Ishikawa (cell line): ENCODE results near the gene ZBTB2.

ENCODE experiments used
- CEBPB ChIP-seq: IDR thresholded peaks from 2 replicates; pipeline ENCODE4 v1.6.1; 2012
- CREB1 ChIP-seq: IDR thresholded peaks from 2 replicates; pipeline ENCODE4 v1.6.1; 2012; ENCODE audit warnings: low read depth
- EP300 ChIP-seq: IDR thresholded peaks from 2 replicates; pipeline ENCODE4 v1.6.1; 2012; ENCODE audit warnings: borderline replicate concordance
- MAX ChIP-seq: IDR thresholded peaks from 2 replicates; pipeline ENCODE4 v1.6.1; 2012
- NFIC ChIP-seq: IDR thresholded peaks from 2 replicates; pipeline ENCODE4 v1.6.1; 2012
- RAD21 ChIP-seq: IDR thresholded peaks from 2 replicates; pipeline ENCODE4 v1.6.1; 2012; ENCODE audit warnings: low read depth
- REST ChIP-seq: IDR thresholded peaks from 2 replicates; pipeline ENCODE4 v1.6.1; 2012; ENCODE audit warnings: low read depth, mild to moderate bottlenecking
- TAF1 ChIP-seq: IDR thresholded peaks from 2 replicates; pipeline ENCODE4 v1.6.1; 2012; ENCODE audit warnings: low read depth, mild to moderate bottlenecking
- TCF12 ChIP-seq: IDR thresholded peaks from 2 replicates; pipeline ENCODE4 v1.6.1; 2012; ENCODE audit warnings: low read depth
- USF1 ChIP-seq: IDR thresholded peaks from 2 replicates; pipeline ENCODE4 v1.6.1; 2012

GRCh38 chr6:151322570-151322969 is 68.8 kb downstream of the ZBTB2 start:
- TF ChIP-seq EP300 (no peak), RAD21 (no peak), CREB1 (no peak), TAF1 (no peak), NFIC (no peak), USF1 (no peak), MAX (no peak), TCF12 (no peak), REST (no peak), CEBPB (no peak)
